Glutamatergic neuron (in vitro differentiated cells): ENCODE results near the gene SLC25A48. TPM values are rescaled to one million over a fixed set of nuclear protein-coding genes. Genes with fewer than 3 reads are reported as not detected.

Experiments
- DNase-seq: peaks from one replicate; pipeline ENCODE4 v3.0.0; 2022
- H3K27ac Mint-ChIP-seq: one replicate; pipeline ENCODE4 v1.8.0; 2020; ENCODE audit warnings: mild to moderate bottlenecking, mixed read lengths, inconsistent platforms; ENCODE audit not compliant: unreplicated experiment
- H3K27me3 Mint-ChIP-seq: one replicate; pipeline ENCODE4 v1.8.0; 2020; ENCODE audit warnings: mild to moderate bottlenecking, moderate library complexity, mixed read lengths, inconsistent platforms; ENCODE audit not compliant: unreplicated experiment
- H3K36me3 Mint-ChIP-seq: one replicate; pipeline ENCODE4 v1.8.0; 2020; ENCODE audit warnings: mild to moderate bottlenecking, mixed read lengths, inconsistent platforms; ENCODE audit not compliant: unreplicated experiment
- H3K4me1 Mint-ChIP-seq: one replicate; pipeline ENCODE4 v1.8.0; 2020; ENCODE audit warnings: mild to moderate bottlenecking, low read depth, mixed read lengths, inconsistent platforms; ENCODE audit not compliant: unreplicated experiment
- H3K4me3 Mint-ChIP-seq: one replicate; pipeline ENCODE4 v1.8.0; 2020; ENCODE audit warnings: mild to moderate bottlenecking, mixed read lengths, inconsistent platforms; ENCODE audit not compliant: unreplicated experiment
- H3K9me3 Mint-ChIP-seq: one replicate; pipeline ENCODE4 v1.8.0; 2020; ENCODE audit warnings: mild to moderate bottlenecking, moderate library complexity, mixed read lengths, inconsistent platforms; ENCODE audit not compliant: unreplicated experiment
- total RNA-seq: library from RNA; stranded (reverse); fragmentation: NEBNext Ultra II Directional; extraction: Animal tissue kit (Norgen Biotek cat#: 25700); gene quantifications from one replicate; pipeline ENCODE4 v1.2.1, GENCODE V29; 2021; ENCODE audit not compliant: unreplicated experiment
- TF ChIP-seq, protein P1 (sequence below): fragments of 200-600 bp; sonication (generic); IDR thresholded peaks from one replicate; pipeline ENCODE4 v1.5.0; 2021; ENCODE audit not compliant: partially characterized antibody, unreplicated experiment

SLC25A48 gene
- total RNA-seq, 1 donor from 2014 or later = 1.7 TPM

- peaks cover 2% of the 10 kb centered on the region for H3K4me1 Mint-ChIP-seq
- H3K9me3 Mint-ChIP-seq = no peaks in the 10 kb centered on the region
- no peak overlapping the region for H3K27ac Mint-ChIP-seq
- H3K4me3 Mint-ChIP-seq = no peak overlapping the region
- peaks cover 3% of the 10 kb centered on the region for H3K36me3 Mint-ChIP-seq
- TF ChIP-seq, protein P1, sequence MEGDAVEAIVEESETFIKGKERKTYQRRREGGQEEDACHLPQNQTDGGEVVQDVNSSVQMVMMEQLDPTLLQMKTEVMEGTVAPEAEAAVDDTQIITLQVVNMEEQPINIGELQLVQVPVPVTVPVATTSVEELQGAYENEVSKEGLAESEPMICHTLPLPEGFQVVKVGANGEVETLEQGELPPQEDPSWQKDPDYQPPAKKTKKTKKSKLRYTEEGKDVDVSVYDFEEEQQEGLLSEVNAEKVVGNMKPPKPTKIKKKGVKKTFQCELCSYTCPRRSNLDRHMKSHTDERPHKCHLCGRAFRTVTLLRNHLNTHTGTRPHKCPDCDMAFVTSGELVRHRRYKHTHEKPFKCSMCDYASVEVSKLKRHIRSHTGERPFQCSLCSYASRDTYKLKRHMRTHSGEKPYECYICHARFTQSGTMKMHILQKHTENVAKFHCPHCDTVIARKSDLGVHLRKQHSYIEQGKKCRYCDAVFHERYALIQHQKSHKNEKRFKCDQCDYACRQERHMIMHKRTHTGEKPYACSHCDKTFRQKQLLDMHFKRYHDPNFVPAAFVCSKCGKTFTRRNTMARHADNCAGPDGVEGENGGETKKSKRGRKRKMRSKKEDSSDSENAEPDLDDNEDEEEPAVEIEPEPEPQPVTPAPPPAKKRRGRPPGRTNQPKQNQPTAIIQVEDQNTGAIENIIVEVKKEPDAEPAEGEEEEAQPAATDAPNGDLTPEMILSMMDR = no peak
- peaks cover 4% of the 10 kb centered on the region for H3K27me3 Mint-ChIP-seq
- DNase-seq = no peak
Measured at GRCh38 chr5:135890296-135890695, 55.8 kb downstream of the SLC25A48 start.

GRCh38 chr5:135890867-135891266 is 56.4 kb downstream of the SLC25A48 start:
- peaks cover 1% of the 10 kb centered on the region for H3K27me3 Mint-ChIP-seq

GRCh38 chr5:135891268-135891667 is 56.8 kb downstream of the SLC25A48 start:
- H3K27me3 Mint-ChIP-seq = peaks cover 1% of the 10 kb centered on the region
- H3K9me3 Mint-ChIP-seq = no peaks in the 10 kb centered on the region
- H3K4me1 Mint-ChIP-seq = peaks cover 2% of the 10 kb centered on the region
- no peaks in the 10 kb centered on the region for H3K36me3 Mint-ChIP-seq
- H3K4me3 Mint-ChIP-seq = no peak overlapping the region
- TF ChIP-seq, protein P1 = no peak
- no peak overlapping the region for H3K27ac Mint-ChIP-seq
- DNase-seq = no peak

More at GRCh38 chr5:135890867-135891266, 56.4 kb downstream of the SLC25A48 start:
- peaks cover 2% of the 10 kb centered on the region for H3K4me1 Mint-ChIP-seq
- no peak overlapping the region for H3K27ac Mint-ChIP-seq
- no peaks in the 10 kb centered on the region for H3K9me3 Mint-ChIP-seq
- H3K4me3 Mint-ChIP-seq = no peak overlapping the region
- no peaks in the 10 kb centered on the region for H3K36me3 Mint-ChIP-seq
- TF ChIP-seq, protein P1 = no peak
- no peak for DNase-seq

DNA sequence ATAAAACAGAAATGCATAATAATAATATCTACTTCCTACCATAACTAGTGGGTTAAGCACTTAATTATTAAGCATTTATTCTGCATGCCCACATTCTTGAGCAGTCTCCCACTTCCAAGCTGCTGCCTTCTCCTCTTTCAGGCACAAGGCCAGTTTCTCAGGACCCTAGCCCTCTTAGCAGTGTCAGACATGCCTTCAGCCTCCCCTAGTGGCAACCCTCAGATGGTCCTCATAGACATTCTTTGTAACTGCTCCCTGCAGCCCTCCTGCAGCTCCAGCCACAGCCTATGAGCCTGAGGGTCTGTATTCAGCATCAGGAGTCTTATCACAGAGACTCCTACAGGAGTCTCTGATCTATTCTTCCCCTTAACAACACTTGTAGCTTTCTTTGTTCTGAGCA is 57.3 kb downstream of the SLC25A48 start:
- H3K4me1 Mint-ChIP-seq = peaks cover 2% of the 10 kb centered on the region
- H3K4me3 Mint-ChIP-seq = no peak overlapping the region
- peak; percentile 48 for DNase-seq
- TF ChIP-seq, protein P1 = peak; percentile 28
- no peaks in the 10 kb centered on the region for H3K36me3 Mint-ChIP-seq
- H3K27ac Mint-ChIP-seq = no peak overlapping the region
- peaks cover 1% of the 10 kb centered on the region for H3K27me3 Mint-ChIP-seq
- no peaks in the 10 kb centered on the region for H3K9me3 Mint-ChIP-seq

DNA sequence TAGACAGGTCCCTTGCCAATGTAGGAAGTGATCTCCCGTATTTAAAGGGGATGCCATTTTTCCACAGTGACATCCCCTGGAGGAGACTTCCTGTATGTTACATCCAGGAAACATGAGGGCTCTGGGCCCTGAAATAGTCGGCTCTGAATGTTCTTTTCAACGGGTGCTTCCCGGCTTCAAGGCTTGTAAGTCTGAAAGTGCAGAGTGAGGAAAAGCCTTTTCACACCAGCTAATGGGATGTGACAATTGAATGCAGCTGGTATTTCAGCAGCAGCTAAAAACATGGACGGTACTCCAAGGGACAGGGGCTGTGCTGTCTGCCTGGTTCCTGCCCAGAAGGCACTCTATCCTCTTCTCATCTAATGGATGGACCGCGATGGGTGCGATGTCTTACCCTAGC is 59.8 kb downstream of the SLC25A48 start:
- H3K9me3 Mint-ChIP-seq = no peaks in the 10 kb centered on the region
- H3K27ac Mint-ChIP-seq = no peak overlapping the region
- H3K4me3 Mint-ChIP-seq = no peak overlapping the region
- TF ChIP-seq, protein P1 = no peak
- H3K27me3 Mint-ChIP-seq = peaks cover 3% of the 10 kb centered on the region
- no peaks in the 10 kb centered on the region for H3K36me3 Mint-ChIP-seq
- DNase-seq = no peak
- H3K4me1 Mint-ChIP-seq = no peaks in the 10 kb centered on the region
